Stimulated activated effector memory CD8-positive, alpha-beta T cell treated with anti-CD3 and anti-CD28 coated beads, Interleukin-12 subunit alpha, Interleukin-12 subunit beta, amount 100 ng/mL, for 72 hours (primary cell): ENCODE results near the gene SPSB2.
"Not testable (repeated sequence)": the region's sequence is repeated elsewhere in the genome, so short reads cannot be mapped to it uniquely, and the experiment has no call there.

Experiments used
- ATAC-seq: fragments of 150-1000 bp; cut with Tn5 transposase; 2 replicates; pipeline ENCODE4 v1.10.0; 2021
- DNase-seq, 2 donors: peaks; one replicate each; pipeline ENCODE4 v3.0.0; 2021 to 2022; ENCODE audit warnings: low spot score in 2 of 2
- H3K27ac Mint-ChIP-seq: one replicate; pipeline ENCODE4 v1.8.0; 2022; ENCODE audit warnings: mild to moderate bottlenecking, mixed read lengths
- H3K36me3 Mint-ChIP-seq: one replicate; pipeline ENCODE4 v1.8.0; 2022; ENCODE audit warnings: mild to moderate bottlenecking, mixed read lengths
- H3K4me1 Mint-ChIP-seq: one replicate; pipeline ENCODE4 v1.8.0; 2022; ENCODE audit warnings: mixed read lengths
- H3K4me3 Mint-ChIP-seq: one replicate; pipeline ENCODE4 v1.8.0; 2022; ENCODE audit warnings: mild to moderate bottlenecking, mixed read lengths
- H3K9me3 Mint-ChIP-seq: one replicate; pipeline ENCODE4 v1.8.0; 2022; ENCODE audit warnings: mixed read lengths

Gene SPSB2

DNA sequence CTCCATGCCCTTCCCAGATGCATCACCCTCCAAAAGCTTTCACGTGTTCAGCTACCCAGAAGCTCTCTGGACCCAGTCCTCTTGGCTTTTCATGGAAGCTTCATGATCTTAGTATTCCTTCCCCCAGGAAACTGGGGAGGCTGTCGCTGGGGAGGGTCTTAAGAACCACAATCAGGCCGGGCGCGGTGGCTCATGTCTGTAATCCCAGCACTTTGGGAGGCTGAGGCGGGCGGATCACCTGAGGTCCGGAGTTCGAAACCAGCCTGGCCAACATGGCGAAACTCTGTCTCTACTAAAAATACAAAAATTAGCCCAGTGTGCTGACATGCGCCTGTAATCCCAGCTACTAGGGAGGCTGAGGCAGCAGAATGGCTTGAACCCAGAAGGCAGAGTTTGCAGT, 35.0 kb upstream of the SPSB2 start:
- not testable (repeated sequence) for H3K4me1 Mint-ChIP-seq, H3K27ac Mint-ChIP-seq, H3K9me3 Mint-ChIP-seq, DNase-seq, H3K4me3 Mint-ChIP-seq, ATAC-seq
- H3K36me3 Mint-ChIP-seq, result peaks cover 11% of the 10 kb centered on the region

DNA sequence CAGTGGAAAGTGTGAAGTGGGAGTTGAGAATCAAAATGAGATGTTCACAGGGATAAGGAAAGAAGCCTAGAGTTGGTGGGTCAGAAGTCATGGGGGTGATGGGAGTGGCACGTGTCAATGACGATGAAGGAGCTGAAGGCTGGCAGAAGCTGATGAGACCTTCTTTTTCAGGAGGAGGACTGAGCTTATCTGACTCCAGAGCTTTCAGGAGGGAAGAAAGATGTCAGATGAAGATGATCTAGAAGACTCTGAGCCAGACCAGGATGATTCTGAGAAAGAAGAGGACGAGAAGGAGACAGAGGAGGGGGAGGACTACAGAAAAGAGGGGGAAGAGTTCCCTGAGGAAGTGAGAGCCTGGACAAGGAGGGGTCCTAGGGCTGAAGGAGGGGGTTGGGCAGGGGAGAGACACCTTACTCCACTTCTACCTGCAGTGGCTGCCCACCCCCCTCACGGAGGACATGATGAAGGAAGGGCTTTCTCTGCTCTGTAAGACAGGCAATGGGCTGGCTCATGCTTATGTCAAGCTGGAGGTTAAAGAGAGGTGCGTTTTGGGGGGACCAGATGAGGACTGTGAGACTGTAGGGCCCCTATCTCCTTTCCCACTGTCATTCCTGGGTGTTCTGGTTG, 32.4 kb upstream of the SPSB2 start:
- DNase-seq (no peak), ATAC-seq (no peak)
- H3K36me3 Mint-ChIP-seq, result peaks cover 6% of the 10 kb centered on the region
- no peak overlapping the region for H3K27ac Mint-ChIP-seq
- H3K4me3 Mint-ChIP-seq, result no peak overlapping the region
- H3K9me3 Mint-ChIP-seq, result no peaks in the 10 kb centered on the region
- no peaks in the 10 kb centered on the region for H3K4me1 Mint-ChIP-seq

GRCh38 chr12:6904280-6905276, 31.5 kb upstream of the SPSB2 start, which contains the start of gene LRRC23:
LRRC23 (plus strand) TSS chr12:6904822; CDS start chr12:6905634, 812 bp downstream.
- no peaks in the 10 kb centered on the region for H3K4me1 Mint-ChIP-seq
- no peaks in the 10 kb centered on the region for H3K9me3 Mint-ChIP-seq
- H3K4me3 Mint-ChIP-seq, result no peak within 1 kb of the TSS
- peaks cover 6% of the 10 kb centered on the region for H3K36me3 Mint-ChIP-seq
- peak; percentile 86 to 99 for DNase-seq
- ATAC-seq, result peak; percentile 98
- H3K27ac Mint-ChIP-seq, result no peak within 1 kb of the TSS

- Mint-ChIP-seq H3K36me3 (peaks cover 6% of the 10 kb centered on the region), H3K4me1 (no peaks in the 10 kb centered on the region), H3K9me3 (no peaks in the 10 kb centered on the region), H3K4me3 (no peak overlapping the region), H3K27ac (no peak overlapping the region)
- no peak for ATAC-seq
- DNase-seq, result no peak
Measured at GRCh38 chr12:6903722-6904121, 30.6 kb upstream of the SPSB2 start.

DNA sequence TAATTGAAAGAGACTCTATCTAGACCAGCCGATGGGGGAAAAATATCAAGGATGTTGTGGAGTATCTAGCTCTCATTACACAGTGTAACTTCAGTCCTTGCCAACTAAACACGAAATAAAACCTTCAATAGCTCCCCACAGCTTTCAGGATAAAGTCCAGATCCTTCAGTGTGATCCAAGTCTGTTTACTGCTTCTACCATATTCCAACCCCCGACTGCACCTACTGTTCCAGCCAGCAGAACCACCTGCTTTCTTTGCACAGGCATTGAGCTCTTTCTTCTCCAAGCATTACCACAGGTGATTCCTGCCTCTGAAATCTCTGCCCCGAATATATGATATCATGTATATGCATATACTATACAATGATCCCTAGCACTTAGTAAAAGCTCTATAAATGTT, 29.3 kb upstream of the SPSB2 start:
- DNase-seq, result no peak
- Mint-ChIP-seq H3K9me3 (no peaks in the 10 kb centered on the region), H3K36me3 (peaks cover under 1% of the 10 kb centered on the region), H3K4me1 (no peaks in the 10 kb centered on the region), H3K27ac (no peak overlapping the region), H3K4me3 (no peak overlapping the region)
- ATAC-seq, result no peak

GRCh38 chr12:6899837-6900519, 26.9 kb upstream of the SPSB2 start:
- Mint-ChIP-seq H3K4me1 (no peaks in the 10 kb centered on the region), H3K9me3 (no peaks in the 10 kb centered on the region), H3K36me3 (no peaks in the 10 kb centered on the region), H3K27ac (peak overlapping the region; percentile 51), H3K4me3 (no peak overlapping the region)
- ATAC-seq (no peak), DNase-seq (no peak)

DNA sequence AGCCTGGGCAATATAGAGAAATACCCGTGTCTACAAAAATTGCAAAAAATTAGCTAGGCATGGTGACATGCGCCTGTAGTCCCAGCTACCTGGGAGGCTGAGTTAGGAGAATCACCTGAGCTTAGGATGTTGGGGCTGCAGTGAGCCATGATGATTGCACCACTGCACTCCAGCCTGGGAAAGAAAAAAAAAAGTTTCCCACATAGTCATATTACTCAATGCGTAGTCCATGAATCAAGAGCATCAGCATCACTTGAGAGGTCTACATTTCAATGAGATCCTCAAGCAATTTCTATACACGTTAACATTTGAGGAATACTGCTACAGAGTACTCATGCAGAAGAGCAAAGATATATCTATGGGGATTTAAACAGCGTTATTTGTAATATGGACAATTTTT, 26.3 kb upstream of the SPSB2 start:
- Mint-ChIP-seq H3K9me3 (no peaks in the 10 kb centered on the region), H3K27ac (peak overlapping the region; percentile 51), H3K36me3 (no peaks in the 10 kb centered on the region), H3K4me3 (no peak overlapping the region), H3K4me1 (no peaks in the 10 kb centered on the region)
- DNase-seq (no peak), ATAC-seq (no peak)

- no peak for ATAC-seq
- H3K36me3 Mint-ChIP-seq, result no peaks in the 10 kb centered on the region
- no peaks in the 10 kb centered on the region for H3K9me3 Mint-ChIP-seq
- no peak overlapping the region for H3K4me3 Mint-ChIP-seq
- peak overlapping the region; percentile 26 for H3K27ac Mint-ChIP-seq
- DNase-seq, result no peak
- H3K4me1 Mint-ChIP-seq, result no peaks in the 10 kb centered on the region
Measured at GRCh38 chr12:6896846-6897435, 23.8 kb upstream of the SPSB2 start.

DNA sequence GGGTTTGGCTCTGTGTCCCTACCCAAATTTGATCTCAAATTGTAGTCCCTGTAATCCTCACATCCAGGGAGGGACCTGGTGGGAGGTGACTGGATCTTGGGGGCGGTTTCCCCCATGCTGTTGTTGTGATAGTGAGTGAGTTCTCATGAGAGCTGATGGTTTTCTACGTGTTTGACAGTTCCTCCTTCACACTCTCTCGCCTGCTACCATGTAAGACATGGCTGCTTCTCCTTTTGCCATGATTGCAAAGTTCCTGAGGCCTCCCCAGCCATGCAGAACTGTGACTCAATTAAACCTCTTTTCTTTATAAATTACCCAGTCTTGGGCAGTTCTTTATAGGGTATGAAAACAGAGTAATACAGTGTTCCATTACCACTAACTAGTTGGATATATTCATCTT, 21.2 kb upstream of the SPSB2 start:
- Mint-ChIP-seq H3K27ac (no peak overlapping the region), H3K4me3 (no peak overlapping the region), H3K36me3 (no peaks in the 10 kb centered on the region), H3K4me1 (peaks cover 13% of the 10 kb centered on the region), H3K9me3 (no peaks in the 10 kb centered on the region)
- no peak for DNase-seq
- no peak for ATAC-seq

GRCh38 chr12:6892683-6893082, 19.6 kb upstream of the SPSB2 start:
- not testable (repeated sequence) for ATAC-seq, H3K36me3 Mint-ChIP-seq, DNase-seq, H3K9me3 Mint-ChIP-seq, H3K4me3 Mint-ChIP-seq
- H3K27ac Mint-ChIP-seq, result peak overlapping the region; percentile 93
- peaks cover 13% of the 10 kb centered on the region for H3K4me1 Mint-ChIP-seq

DNA sequence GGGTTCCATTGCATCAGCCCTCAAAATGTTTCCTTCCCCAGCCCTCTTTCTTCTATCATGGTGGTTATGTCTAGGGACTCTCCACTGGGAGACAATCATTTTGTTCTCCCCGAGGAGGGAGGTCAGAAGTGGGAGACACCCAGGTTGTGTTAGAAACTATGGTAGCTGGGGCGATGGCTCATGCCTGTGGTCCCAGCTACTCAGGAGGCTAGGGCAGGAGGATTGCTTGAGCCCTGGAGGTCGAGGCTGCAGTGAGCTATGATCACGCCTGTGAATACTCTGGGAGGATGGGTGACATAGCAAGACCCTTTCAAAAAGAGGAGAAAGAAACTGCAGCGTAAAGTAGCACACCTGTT, 18.5 kb upstream of the SPSB2 start:
- Mint-ChIP-seq H3K36me3 (no peaks in the 10 kb centered on the region), H3K27ac (peak overlapping the region; percentile 93), H3K4me1 (peaks cover 13% of the 10 kb centered on the region), H3K4me3 (peak overlapping the region; percentile 75), H3K9me3 (no peaks in the 10 kb centered on the region)
- ATAC-seq (peak; percentile 27), DNase-seq (no peak)

GRCh38 chr12:6890789-6891645, 17.9 kb upstream of the SPSB2 start:
- peak overlapping the region; percentile 93 for H3K27ac Mint-ChIP-seq
- H3K4me3 Mint-ChIP-seq, result peak overlapping the region; percentile 75
- no peaks in the 10 kb centered on the region for H3K36me3 Mint-ChIP-seq
- H3K4me1 Mint-ChIP-seq, result peaks cover 13% of the 10 kb centered on the region
- DNase-seq, result peak; percentile 99
- peak; percentile 97 for ATAC-seq
- H3K9me3 Mint-ChIP-seq, result no peaks in the 10 kb centered on the region

- not testable (repeated sequence) for H3K9me3 Mint-ChIP-seq, DNase-seq, H3K36me3 Mint-ChIP-seq, ATAC-seq
- Mint-ChIP-seq H3K4me3 (peak overlapping the region; percentile 75), H3K27ac (peak overlapping the region; percentile 93), H3K4me1 (peaks cover 13% of the 10 kb centered on the region)
Measured at GRCh38 chr12:6889775-6890573, 16.9 kb upstream of the SPSB2 start.

GRCh38 chr12:6888794-6889193, 15.7 kb upstream of the SPSB2 start:
- Mint-ChIP-seq H3K36me3 (peaks cover 18% of the 10 kb centered on the region), H3K4me1 (peaks cover 13% of the 10 kb centered on the region), H3K27ac (peak overlapping the region; percentile 14)
- H3K9me3 Mint-ChIP-seq, ATAC-seq, DNase-seq, H3K4me3 Mint-ChIP-seq: not testable (repeated sequence)
